AG20443 (cell line): ENCODE data around the gene STIMATE.
A peak's percentile ranks its signal among the peaks of the same experiment; 100 is the strongest.

Experiments
- DNase-seq: peaks from one replicate; pipeline ENCODE4 v3.0.0; 2012; ENCODE audit warnings: low spot score, mixed read lengths

Gene STIMATE

GRCh38 chr3:52791366-52791765 lies 106.0 kb downstream of the STIMATE start:
- DNase-seq: no peak

- DNase-seq: no peak
These were observed 106.6 kb downstream of the STIMATE start for GRCh38 chr3:52790741-52791140.

GRCh38 chr3:52790337-52790736 lies 107.0 kb downstream of the STIMATE start:
- DNase-seq: no peak

GRCh38 chr3:52789746-52790040 lies 107.7 kb downstream of the STIMATE start:
- no peak for DNase-seq

GRCh38 chr3:52788890-52789745 lies 108.2 kb downstream of the STIMATE start:
- no peak for DNase-seq

GRCh38 chr3:52787672-52788625 lies 109.4 kb downstream of the STIMATE start:
- DNase-seq: peak; percentile 74

- no peak for DNase-seq
These were observed 110.1 kb downstream of the STIMATE start for GRCh38 chr3:52787246-52787645.
